ENCODE results near the gene GANC. TPM values are rescaled to one million over a fixed set of nuclear protein-coding genes. Genes with fewer than 3 reads are reported as not detected.

GANC gene
- total RNA-seq, 2 donors from 2014 or later = 11.9 to 21.1 TPM

DNA sequence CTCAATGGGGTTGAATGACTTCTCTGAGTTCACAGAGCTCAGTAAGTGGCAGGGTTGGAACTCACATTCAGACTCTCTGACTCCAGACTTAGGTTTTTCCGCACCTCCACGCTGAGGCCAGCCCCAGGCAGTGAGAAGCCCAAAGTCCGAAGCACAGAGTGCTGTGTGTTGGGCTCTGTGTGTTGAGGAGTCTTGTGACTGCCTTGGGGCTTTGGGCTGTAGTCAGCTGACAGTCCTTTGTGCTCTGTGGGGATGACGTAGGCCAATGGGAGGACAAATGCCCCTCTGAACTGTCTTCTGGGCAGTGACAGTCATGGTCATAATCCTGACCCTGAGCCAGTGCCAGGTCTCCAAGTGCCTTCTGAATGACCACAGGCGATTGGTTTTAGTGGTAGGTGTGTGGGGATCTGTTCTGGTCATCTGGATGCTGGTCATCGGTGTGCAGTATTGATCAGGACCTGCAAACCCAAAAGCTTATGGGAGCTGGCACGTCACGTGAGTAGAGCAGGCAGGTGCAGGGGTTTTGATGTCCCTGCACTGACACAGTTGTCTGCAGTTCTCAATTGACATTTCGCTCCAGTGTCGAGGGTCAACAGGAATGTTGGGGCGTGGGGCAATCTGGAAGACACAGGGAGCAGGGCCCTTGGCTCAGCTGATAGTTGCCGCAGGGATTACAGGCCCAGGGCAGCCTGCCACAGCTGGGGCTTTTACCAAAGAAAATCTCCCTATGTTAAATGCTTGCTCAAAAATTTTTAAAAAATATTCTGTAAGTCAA is 131.6 kb downstream of the GANC start:
- no peaks in the 10 kb centered on the region for H3K36me3 ChIP-seq (replicated peaks in 1 of 2; ENCODE audit: insufficient read depth in 1 of 2, low read depth in 2 of 2)
- intact Hi-C loops (cut with DNase I) = no loop called here
- no peak overlapping the region for H3K27ac ChIP-seq
- TF ChIP-seq POLR2A (IDR thresholded peaks at IDR 0.05) = no peak
- TF ChIP-seq, protein P1, sequence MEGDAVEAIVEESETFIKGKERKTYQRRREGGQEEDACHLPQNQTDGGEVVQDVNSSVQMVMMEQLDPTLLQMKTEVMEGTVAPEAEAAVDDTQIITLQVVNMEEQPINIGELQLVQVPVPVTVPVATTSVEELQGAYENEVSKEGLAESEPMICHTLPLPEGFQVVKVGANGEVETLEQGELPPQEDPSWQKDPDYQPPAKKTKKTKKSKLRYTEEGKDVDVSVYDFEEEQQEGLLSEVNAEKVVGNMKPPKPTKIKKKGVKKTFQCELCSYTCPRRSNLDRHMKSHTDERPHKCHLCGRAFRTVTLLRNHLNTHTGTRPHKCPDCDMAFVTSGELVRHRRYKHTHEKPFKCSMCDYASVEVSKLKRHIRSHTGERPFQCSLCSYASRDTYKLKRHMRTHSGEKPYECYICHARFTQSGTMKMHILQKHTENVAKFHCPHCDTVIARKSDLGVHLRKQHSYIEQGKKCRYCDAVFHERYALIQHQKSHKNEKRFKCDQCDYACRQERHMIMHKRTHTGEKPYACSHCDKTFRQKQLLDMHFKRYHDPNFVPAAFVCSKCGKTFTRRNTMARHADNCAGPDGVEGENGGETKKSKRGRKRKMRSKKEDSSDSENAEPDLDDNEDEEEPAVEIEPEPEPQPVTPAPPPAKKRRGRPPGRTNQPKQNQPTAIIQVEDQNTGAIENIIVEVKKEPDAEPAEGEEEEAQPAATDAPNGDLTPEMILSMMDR (IDR thresholded peaks at IDR 0.05) = no peak
- no peaks in the 10 kb centered on the region for H3K4me1 ChIP-seq
- H3K4me3 ChIP-seq = no peak overlapping the region
- WGBS, 2 donors = 75 to 82% methylated on average over 12 of the region's 12 CpGs
- no peaks in the 10 kb centered on the region for H3K27me3 ChIP-seq
- no peak for DNase-seq
- ATAC-seq = no peak
- no peaks in the 10 kb centered on the region for H3K9me3 ChIP-seq

DNA sequence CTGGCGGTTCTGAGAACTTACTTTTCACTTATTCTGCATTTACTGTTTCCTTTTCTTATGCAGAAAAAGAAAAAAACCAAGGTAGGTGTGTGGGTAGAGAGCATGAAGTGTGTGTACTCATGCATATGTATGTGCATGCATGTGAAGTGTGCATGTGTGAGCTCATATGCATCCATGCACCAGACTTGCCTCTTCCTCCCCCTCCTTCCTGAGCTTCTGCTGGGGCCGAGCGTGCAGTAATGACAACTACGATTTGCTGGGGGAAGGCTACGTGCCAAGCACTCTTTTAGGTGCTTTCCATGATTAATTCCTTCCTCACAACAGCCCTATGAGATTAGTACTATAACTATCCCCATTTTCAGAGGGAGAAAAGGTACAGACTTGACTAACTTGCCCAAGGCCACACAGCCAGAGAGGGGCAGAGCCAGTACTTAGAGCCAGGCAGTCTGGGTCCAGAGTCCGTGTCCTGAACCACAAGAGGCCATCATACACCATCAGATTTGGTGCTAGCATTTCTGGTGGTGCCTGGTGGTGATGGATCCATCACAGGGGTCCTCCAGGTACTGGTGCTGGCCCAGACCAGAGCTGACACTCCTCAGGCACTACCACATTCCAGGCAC is 133.0 kb downstream of the GANC start:
- intact Hi-C loops (cut with DNase I) = no loop called here
- DNase-seq (peak in 1 of 4 donors; percentile 15), ATAC-seq (no peak)
- Histone ChIP-seq H3K27ac (no peak overlapping the region), H3K36me3 (replicated peaks in 1 of 2; ENCODE audit: insufficient read depth in 1 of 2, low read depth in 2 of 2) (no peaks in the 10 kb centered on the region), H3K27me3 (no peaks in the 10 kb centered on the region), H3K4me3 (no peak overlapping the region), H3K4me1 (no peaks in the 10 kb centered on the region), H3K9me3 (no peaks in the 10 kb centered on the region)
- TF ChIP-seq POLR2A (IDR thresholded peaks at IDR 0.05) = no peak
- TF ChIP-seq, protein P1 (IDR thresholded peaks at IDR 0.05) = no peak
- 46 to 57% methylated on average over 5 to 6 of the region's 6 CpGs for WGBS, 2 donors

Other genes with a start within 250 kb of the GANC start
- not detected for gene PLA2G4D, start 178.6 kb upstream of the GANC start, total RNA-seq
- gene PLA2G4F, start 116.6 kb upstream of the GANC start, total RNA-seq = 1 to 10 TPM; 1.6 to 2.0 TPM
- gene VPS39, start 64.9 kb upstream of the GANC start, total RNA-seq = 100 to 1,000 TPM in 1 of 2 donors, 10 to 100 TPM in 1; 48.5 to 133 TPM
- 10 to 100 TPM; 31.4 to 36.6 TPM for gene TMEM87A, start 232 bp downstream of the GANC start, total RNA-seq
- gene CAPN3, start 86.3 kb downstream of the GANC start, total RNA-seq = 1 to 10 TPM; 6.3 to 9.6 TPM
- gene ZNF106, start 217.9 kb downstream of the GANC start, total RNA-seq = 10 to 100 TPM; 28.0 to 37.6 TPM
- gene SNAP23, start 222.4 kb downstream of the GANC start, total RNA-seq = 10 to 100 TPM; 29.8 to 42.2 TPM

Data from body of pancreas (tissue), 4 donors.